A549 treated with CpdA at 1 μM for 4 hours (cell line): ENCODE measurements around the gene EIF4B. TPM values are rescaled to one million over a fixed set of nuclear protein-coding genes. Genes with fewer than 3 reads are reported as not detected.

Source experiments
- total RNA-seq: library from RNA; stranded (reverse); fragments of 200-300 nt; extraction: Qiagen RNA extraction; gene quantifications from 5 replicates; pipeline ENCODE4 v1.2.3, GENCODE V29; 2022; ENCODE audit warnings: low read depth

The EIF4B gene
- total RNA-seq = 250 to 461 TPM (median 286 TPM) in 5 replicates

GRCh38 chr12:53005986-53006809 is at the start of gene EIF4B:
Gene EIF4B, plus strand, starts transcription at chr12:53006456. Its CDS starts 28 bp downstream, at chr12:53006484.

GRCh38 chr12:53049571-53050318 is 43.5 kb downstream of the EIF4B start, which contains the start of gene TNS2:
Gene TNS2, plus strand, starts transcription at chr12:53050065. Its CDS starts 121 bp downstream, at chr12:53050186.

GRCh38 chr12:53079226-53080117 is 73.2 kb downstream of the EIF4B start, which contains the start of gene SPRYD3:
Gene SPRYD3, minus strand, starts transcription at chr12:53079390. Its CDS starts 57 bp downstream, at chr12:53079333.

Other genes starting within 250 kb of the EIF4B start
- gene KRT76, start 229.1 kb upstream of the EIF4B start, total RNA-seq = not detected in 5 replicates
- gene KRT3, start 210.3 kb upstream of the EIF4B start, total RNA-seq = 0.03 to 0.10 TPM in 2 of 5 replicates, not detected in the others
- 2.3 to 4.2 TPM (median 3.1 TPM) in 5 replicates for gene KRT4, start 192.3 kb upstream of the EIF4B start, total RNA-seq
- 0.09 to 0.22 TPM (median 0.16 TPM) in 4 of 5 replicates, not detected in the other for gene KRT79, start 172.1 kb upstream of the EIF4B start, total RNA-seq
- 0.06 TPM in 1 of 5 replicates, not detected in the others for gene KRT78, start 157.5 kb upstream of the EIF4B start, total RNA-seq
- gene KRT8, start 101.4 kb upstream of the EIF4B start, total RNA-seq = 2,787 to 3,378 TPM (median 3,286 TPM) in 5 replicates
- gene KRT18, start 57.3 kb upstream of the EIF4B start, total RNA-seq = 1,942 to 2,363 TPM (median 2,341 TPM) in 5 replicates
- 11.2 to 16.8 TPM (median 13.0 TPM) in 5 replicates for gene TNS2, start 43.6 kb downstream of the EIF4B start, total RNA-seq
- 33.3 to 38.3 TPM (median 38.0 TPM) in 5 replicates for gene SPRYD3, start 72.9 kb downstream of the EIF4B start, total RNA-seq
- gene IGFBP6, start 91.2 kb downstream of the EIF4B start, total RNA-seq = 148 to 241 TPM (median 237 TPM) in 5 replicates
- gene SOAT2, start 97.0 kb downstream of the EIF4B start, total RNA-seq = 0.17 to 0.24 TPM (median 0.21 TPM) in 4 of 5 replicates, not detected in the other
- gene ZNF740, start 174.3 kb downstream of the EIF4B start, total RNA-seq = 13.0 to 17.4 TPM (median 14.9 TPM) in 5 replicates
- gene CSAD, start 174.5 kb downstream of the EIF4B start, total RNA-seq = 4.3 to 7.9 TPM (median 5.4 TPM) in 5 replicates
- gene ITGB7, start 200.8 kb downstream of the EIF4B start, total RNA-seq = 0.29 to 0.56 TPM (median 0.45 TPM) in 5 replicates
- 25.8 to 32.8 TPM (median 30.4 TPM) in 5 replicates for gene RARG, start 225.8 kb downstream of the EIF4B start, total RNA-seq